ENCODE data around the gene SCG2. TPM values are rescaled to one million over a fixed set of nuclear protein-coding genes. Genes with fewer than 3 reads are reported as not detected.
A peak's percentile ranks its signal among the peaks of the same experiment; 100 is the strongest.

SCG2 gene
- total and polyA plus RNA-seq, 7 experiments from 2014 or later = 0.12 TPM; not detected in 6

DNA sequence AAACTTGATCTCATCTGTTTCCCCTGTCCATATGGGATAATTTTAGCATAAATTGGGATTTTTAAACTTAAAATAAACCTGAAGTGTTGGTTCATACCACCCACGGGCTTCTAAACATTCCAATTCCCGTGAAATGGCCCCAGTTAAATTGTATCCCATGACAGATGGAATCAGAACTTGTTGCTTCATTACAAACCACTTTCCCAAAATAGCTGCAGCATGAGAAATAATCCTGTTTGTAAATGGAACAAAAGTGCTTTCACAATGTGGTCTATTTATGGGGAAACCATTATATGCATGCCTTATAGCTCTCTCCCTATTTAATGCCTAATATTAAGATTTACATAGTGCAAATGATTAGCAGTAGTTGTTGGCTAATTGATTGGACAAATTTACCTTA lies 15.9 kb downstream of the SCG2 start:
- Mint-ChIP-seq H3K27ac (no peak overlapping the region), H3K4me1 (no peaks in the 10 kb centered on the region), H3K9me3 (peaks cover 0 to 3% (median 0%) of the 10 kb centered on the region in 11 donors), H3K4me3 (no peak overlapping the region), H3K27me3 (peaks cover 0 to 13% (median 7%) of the 10 kb centered on the region in 5 donors), H3K36me3 (no peaks in the 10 kb centered on the region)
- intact Hi-C loops (cut with micrococcal nuclease) = no loop called here
- no peaks in the 10 kb centered on the region for H3K4me1 ChIP-seq (ENCODE audit: control insufficient read depth in 2 of 2, insufficient read depth in 2 of 2, low read length in 2 of 2)
- no peaks in the 10 kb centered on the region for H3K27me3 ChIP-seq (ENCODE audit: control insufficient read depth in 2 of 2, insufficient read depth in 2 of 2, low read length in 2 of 2)
- ChIA-PET POLR2A (no interaction called here), CTCF (no interaction called here)
- H3K4me3 ChIP-seq (ENCODE audit: low read length) = no peak overlapping the region
- no peaks in the 10 kb centered on the region for H3K9me3 ChIP-seq (ENCODE audit: control insufficient read depth in 2 of 3, low read length in 3 of 3)
- H3K36me3 ChIP-seq (ENCODE audit: control insufficient read depth in 2 of 3, insufficient read depth in 3 of 3, low read length in 3 of 3) = no peaks in the 10 kb centered on the region
- no peak for DNase-seq
- ATAC-seq = no peak
- no peak overlapping the region for H3K27ac ChIP-seq (ENCODE audit: low read depth, low read length)

DNA sequence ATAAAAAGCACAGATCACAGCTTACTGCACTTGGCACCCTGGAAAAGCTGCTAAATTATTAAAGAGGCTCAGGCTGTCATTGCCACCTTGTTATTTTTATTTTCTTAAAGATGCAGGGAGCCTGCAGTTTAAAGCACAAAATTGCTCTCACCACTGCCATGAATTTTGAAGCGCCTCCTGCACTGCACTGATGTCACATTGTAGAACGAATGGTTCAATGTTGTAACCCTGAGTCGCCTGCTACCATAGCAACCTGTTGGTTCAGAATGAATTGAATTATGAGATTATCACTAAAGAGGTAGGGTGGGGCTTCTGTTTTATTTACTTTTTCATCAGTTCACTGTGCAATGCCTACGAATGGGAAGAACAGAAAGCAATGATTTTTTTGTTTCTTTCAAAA lies 16.5 kb downstream of the SCG2 start:
- Histone ChIP-seq H3K4me1 (ENCODE audit: control insufficient read depth in 2 of 2, insufficient read depth in 2 of 2, low read length in 2 of 2) (no peaks in the 10 kb centered on the region), H3K36me3 (ENCODE audit: control insufficient read depth in 2 of 3, insufficient read depth in 3 of 3, low read length in 3 of 3) (no peaks in the 10 kb centered on the region), H3K27ac (ENCODE audit: low read depth, low read length) (no peak overlapping the region), H3K4me3 (ENCODE audit: low read length) (no peak overlapping the region), H3K9me3 (ENCODE audit: control insufficient read depth in 2 of 3, low read length in 3 of 3) (no peaks in the 10 kb centered on the region), H3K27me3 (ENCODE audit: control insufficient read depth in 2 of 2, insufficient read depth in 2 of 2, low read length in 2 of 2) (no peaks in the 10 kb centered on the region)
- no peak for DNase-seq
- ChIA-PET POLR2A (no interaction called here), CTCF (no interaction called here)
- no peaks in the 10 kb centered on the region for H3K36me3 Mint-ChIP-seq
- no peaks in the 10 kb centered on the region for H3K4me1 Mint-ChIP-seq
- H3K4me3 Mint-ChIP-seq = no peak overlapping the region
- no peak for ATAC-seq
- peaks cover 0 to 13% (median 7%) of the 10 kb centered on the region in 5 donors for H3K27me3 Mint-ChIP-seq
- no peak overlapping the region for H3K27ac Mint-ChIP-seq
- H3K9me3 Mint-ChIP-seq = peaks cover 0 to 3% (median 0%) of the 10 kb centered on the region in 11 donors
- intact Hi-C loops (cut with micrococcal nuclease) = no loop called here

DNA sequence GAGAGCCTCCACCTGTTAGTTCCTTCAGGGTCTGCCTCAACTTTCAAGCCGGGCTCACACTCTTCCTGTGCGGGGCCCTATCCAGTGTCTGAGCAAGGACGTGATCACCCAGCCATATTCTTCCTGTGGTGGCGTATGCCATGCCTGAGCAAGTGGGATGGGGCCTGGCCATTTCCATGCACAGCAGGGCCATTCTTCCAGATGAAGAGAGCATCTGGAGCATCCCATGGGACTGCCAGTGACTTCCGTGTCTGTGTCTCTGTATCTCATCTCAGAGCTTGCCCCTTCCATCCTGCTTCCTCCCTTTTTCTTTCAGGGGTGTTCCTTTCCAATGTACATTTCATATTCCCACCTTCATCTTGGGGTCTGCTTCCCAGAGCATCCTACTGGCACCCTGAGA lies 20.2 kb downstream of the SCG2 start:
- ATAC-seq (no peak), DNase-seq (no peak)
- Mint-ChIP-seq H3K27me3 (peaks cover 0 to 13% (median 8%) of the 10 kb centered on the region in 5 donors), H3K4me1 (no peaks in the 10 kb centered on the region), H3K27ac (no peak overlapping the region), H3K36me3 (no peaks in the 10 kb centered on the region), H3K4me3 (no peak overlapping the region), H3K9me3 (peaks cover 0 to 3% (median 0%) of the 10 kb centered on the region in 11 donors)
- intact Hi-C loops (cut with micrococcal nuclease) = no loop called here
- ChIA-PET POLR2A (no interaction called here), CTCF (no interaction called here)
- H3K4me1 ChIP-seq (ENCODE audit: control insufficient read depth in 2 of 2, insufficient read depth in 2 of 2, low read length in 2 of 2) = no peaks in the 10 kb centered on the region
- no peaks in the 10 kb centered on the region for H3K36me3 ChIP-seq (ENCODE audit: control insufficient read depth in 2 of 3, insufficient read depth in 3 of 3, low read length in 3 of 3)
- H3K9me3 ChIP-seq (ENCODE audit: control insufficient read depth in 2 of 3, low read length in 3 of 3) = no peaks in the 10 kb centered on the region
- no peak overlapping the region for H3K27ac ChIP-seq (ENCODE audit: low read depth, low read length)
- no peaks in the 10 kb centered on the region for H3K27me3 ChIP-seq (ENCODE audit: control insufficient read depth in 2 of 2, insufficient read depth in 2 of 2, low read length in 2 of 2)
- no peak overlapping the region for H3K4me3 ChIP-seq (ENCODE audit: low read length)

DNA sequence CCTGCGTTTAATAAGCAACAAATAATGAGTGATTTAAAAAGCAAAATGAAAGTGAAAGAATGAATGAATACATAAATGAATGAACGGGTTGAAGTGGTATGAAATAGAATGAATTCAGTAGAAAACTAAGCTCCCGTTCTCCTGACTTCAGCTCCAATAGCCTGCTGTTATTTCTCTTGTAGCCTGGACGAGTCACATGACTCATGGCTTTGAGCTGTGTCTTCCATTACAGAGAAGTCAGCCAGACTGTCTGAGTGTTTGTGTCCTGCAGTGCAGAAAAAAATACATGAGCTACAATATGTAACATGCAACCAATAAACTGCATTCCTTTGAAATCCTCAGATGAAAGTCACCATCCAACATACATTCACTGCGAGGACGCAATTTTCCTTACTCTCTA lies 21.2 kb downstream of the SCG2 start:
- ATAC-seq (no peak), DNase-seq (no peak)
- no peak overlapping the region for H3K4me3 ChIP-seq (ENCODE audit: low read length)
- CTCF ChIA-PET = no interaction called here
- Mint-ChIP-seq H3K36me3 (no peaks in the 10 kb centered on the region), H3K27ac (no peak overlapping the region), H3K4me3 (no peak overlapping the region), H3K4me1 (no peaks in the 10 kb centered on the region), H3K9me3 (peaks cover 0 to 3% (median 0%) of the 10 kb centered on the region in 11 donors), H3K27me3 (peaks cover 0 to 13% (median 8%) of the 10 kb centered on the region in 5 donors)
- H3K4me1 ChIP-seq (ENCODE audit: control insufficient read depth in 2 of 2, insufficient read depth in 2 of 2, low read length in 2 of 2) = no peaks in the 10 kb centered on the region
- no peaks in the 10 kb centered on the region for H3K27me3 ChIP-seq (ENCODE audit: control insufficient read depth in 2 of 2, insufficient read depth in 2 of 2, low read length in 2 of 2)
- H3K27ac ChIP-seq (ENCODE audit: low read depth, low read length) = no peak overlapping the region
- POLR2A ChIA-PET = no interaction called here
- intact Hi-C loops (cut with micrococcal nuclease) = no loop called here
- H3K36me3 ChIP-seq (ENCODE audit: control insufficient read depth in 2 of 3, insufficient read depth in 3 of 3, low read length in 3 of 3) = no peaks in the 10 kb centered on the region
- H3K9me3 ChIP-seq (ENCODE audit: control insufficient read depth in 2 of 3, low read length in 3 of 3) = no peaks in the 10 kb centered on the region

GRCh38 chr2:223578846-223579245 lies 23.3 kb downstream of the SCG2 start:
- CTCF ChIA-PET = interaction anchor here (0.6 kb wide), 1 partner anchor 47 kb away, joined by 3 read pairs; no protein-coding TSS in a partner anchor
- H3K4me1 Mint-ChIP-seq = no peaks in the 10 kb centered on the region
- H3K4me3 Mint-ChIP-seq = no peak overlapping the region
- no peak overlapping the region for H3K4me3 ChIP-seq (ENCODE audit: low read length)
- no peaks in the 10 kb centered on the region for H3K36me3 ChIP-seq (ENCODE audit: control insufficient read depth in 2 of 3, insufficient read depth in 3 of 3, low read length in 3 of 3)
- H3K9me3 ChIP-seq (ENCODE audit: control insufficient read depth in 2 of 3, low read length in 3 of 3) = no peaks in the 10 kb centered on the region
- H3K27ac Mint-ChIP-seq = no peak overlapping the region
- no peaks in the 10 kb centered on the region for H3K27me3 ChIP-seq (ENCODE audit: control insufficient read depth in 2 of 2, insufficient read depth in 2 of 2, low read length in 2 of 2)
- no peaks in the 10 kb centered on the region for H3K36me3 Mint-ChIP-seq
- ATAC-seq (no peak), DNase-seq (no peak)
- peaks cover 0 to 3% (median 0%) of the 10 kb centered on the region in 11 donors for H3K9me3 Mint-ChIP-seq
- no peaks in the 10 kb centered on the region for H3K4me1 ChIP-seq (ENCODE audit: control insufficient read depth in 2 of 2, insufficient read depth in 2 of 2, low read length in 2 of 2)
- POLR2A ChIA-PET = no interaction called here
- H3K27ac ChIP-seq (ENCODE audit: low read depth, low read length) = no peak overlapping the region
- H3K27me3 Mint-ChIP-seq = peaks cover 0 to 13% (median 8%) of the 10 kb centered on the region in 5 donors
- intact Hi-C loops (cut with micrococcal nuclease) = no loop called here

DNA sequence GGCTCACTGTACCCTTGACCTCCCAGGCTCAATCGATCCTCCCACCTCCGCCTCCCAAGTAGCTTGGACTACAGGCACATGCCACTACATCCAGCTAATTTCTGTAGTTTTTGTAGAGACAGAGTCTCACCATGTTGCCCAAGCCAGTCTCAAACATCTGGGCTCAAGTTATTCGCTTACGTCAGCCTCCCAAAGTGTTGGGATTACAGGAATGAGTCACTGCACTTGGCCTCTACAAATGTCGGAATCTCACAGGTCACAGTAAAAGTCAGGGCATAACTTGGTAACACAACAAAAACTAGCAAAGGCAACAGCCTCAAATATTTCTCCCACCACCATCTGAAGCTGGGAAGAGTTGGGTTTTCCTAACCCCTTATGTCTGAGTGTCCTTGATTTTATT lies 25.3 kb downstream of the SCG2 start:
- DNase-seq = no peak
- H3K9me3 Mint-ChIP-seq = peaks cover 0 to 3% (median 0%) of the 10 kb centered on the region in 11 donors
- intact Hi-C loops (cut with micrococcal nuclease) = no loop called here
- ChIA-PET CTCF (no interaction called here), POLR2A (no interaction called here)
- peaks cover 0 to 7% (median under 1%) of the 10 kb centered on the region in 5 donors for H3K27me3 Mint-ChIP-seq
- Histone ChIP-seq H3K36me3 (ENCODE audit: control insufficient read depth in 2 of 3, insufficient read depth in 3 of 3, low read length in 3 of 3) (no peaks in the 10 kb centered on the region), H3K4me1 (ENCODE audit: control insufficient read depth in 2 of 2, insufficient read depth in 2 of 2, low read length in 2 of 2) (no peaks in the 10 kb centered on the region), H3K4me3 (ENCODE audit: low read length) (no peak overlapping the region), H3K27me3 (ENCODE audit: control insufficient read depth in 2 of 2, insufficient read depth in 2 of 2, low read length in 2 of 2) (no peaks in the 10 kb centered on the region), H3K9me3 (ENCODE audit: control insufficient read depth in 2 of 3, low read length in 3 of 3) (no peaks in the 10 kb centered on the region), H3K27ac (ENCODE audit: low read depth, low read length) (no peak overlapping the region)
- no peak overlapping the region for H3K4me3 Mint-ChIP-seq
- ATAC-seq = no peak
- H3K36me3 Mint-ChIP-seq = no peaks in the 10 kb centered on the region
- peak overlapping the region in 1 of 9 donors; percentile 41 for H3K27ac Mint-ChIP-seq
- H3K4me1 Mint-ChIP-seq = no peaks in the 10 kb centered on the region

DNA sequence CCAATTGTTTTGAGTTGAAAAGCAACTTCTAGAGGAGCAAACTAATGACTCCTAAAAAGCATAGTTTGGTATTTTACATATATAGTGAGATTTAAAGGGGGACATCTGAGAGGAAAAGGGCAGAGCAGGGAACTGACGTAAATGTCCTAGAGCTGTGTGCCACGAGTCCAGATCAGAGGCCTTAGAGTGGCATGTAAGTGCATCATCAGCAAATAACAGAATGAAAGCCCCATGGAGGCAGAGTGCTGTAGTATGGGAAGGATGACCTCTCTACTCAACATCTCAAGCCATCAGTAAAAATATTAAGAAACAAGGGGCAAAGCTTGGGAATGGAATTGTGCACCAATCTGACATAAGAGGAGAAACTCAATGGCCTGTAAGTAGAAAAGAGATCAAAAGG lies 31.4 kb downstream of the SCG2 start:
- no peak for DNase-seq
- intact Hi-C loops (cut with micrococcal nuclease) = no loop called here
- H3K36me3 Mint-ChIP-seq = no peaks in the 10 kb centered on the region
- no peak overlapping the region for H3K4me3 Mint-ChIP-seq
- no peaks in the 10 kb centered on the region for H3K4me1 Mint-ChIP-seq
- Histone ChIP-seq H3K36me3 (ENCODE audit: control insufficient read depth in 2 of 3, insufficient read depth in 3 of 3, low read length in 3 of 3) (no peaks in the 10 kb centered on the region), H3K9me3 (ENCODE audit: control insufficient read depth in 2 of 3, low read length in 3 of 3) (no peaks in the 10 kb centered on the region), H3K4me3 (ENCODE audit: low read length) (no peak overlapping the region), H3K27ac (ENCODE audit: low read depth, low read length) (no peak overlapping the region), H3K27me3 (ENCODE audit: control insufficient read depth in 2 of 2, insufficient read depth in 2 of 2, low read length in 2 of 2) (no peaks in the 10 kb centered on the region), H3K4me1 (ENCODE audit: control insufficient read depth in 2 of 2, insufficient read depth in 2 of 2, low read length in 2 of 2) (no peaks in the 10 kb centered on the region)
- POLR2A ChIA-PET = no interaction called here
- peaks cover 0 to 7% (median 0%) of the 10 kb centered on the region in 11 donors for H3K9me3 Mint-ChIP-seq
- ATAC-seq = no peak
- no peak overlapping the region for H3K27ac Mint-ChIP-seq
- CTCF ChIA-PET = no interaction called here
- H3K27me3 Mint-ChIP-seq = peaks cover 0 to 14% (median 8%) of the 10 kb centered on the region in 5 donors

Measured in naive thymus-derived CD4-positive, alpha-beta T cell (primary cell).